ENCODE measurements around the gene TMTC3.

The TMTC3 gene

DNA sequence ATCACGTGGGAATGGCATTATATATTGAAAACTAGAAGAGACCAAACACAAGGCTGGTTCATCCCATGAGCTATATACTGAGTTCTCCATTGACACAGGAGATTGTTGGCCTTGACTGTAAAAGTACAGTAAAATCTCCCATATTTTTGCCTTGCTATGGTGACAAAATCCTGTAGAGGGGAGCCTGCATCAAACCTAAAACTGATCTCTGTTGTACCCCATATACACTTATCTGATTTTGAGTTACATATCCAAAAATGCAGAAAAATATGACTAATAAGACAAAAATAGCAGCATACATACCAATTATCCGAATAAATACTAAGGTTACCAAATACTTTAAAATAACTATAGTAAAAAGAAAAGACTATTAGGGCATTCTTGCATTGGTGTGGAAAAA, 60.4 kb downstream of the TMTC3 start:
- no peak for TF ChIP-seq ZNF558 (tag by site-specific recombination; IDR thresholded peaks at IDR 0.05)
- TF ChIP-seq ZNF138 (tag by site-specific recombination; IDR thresholded peaks at IDR 0.05; ENCODE audit: borderline replicate concordance) = no peak
- TF ChIP-seq, protein P1, sequence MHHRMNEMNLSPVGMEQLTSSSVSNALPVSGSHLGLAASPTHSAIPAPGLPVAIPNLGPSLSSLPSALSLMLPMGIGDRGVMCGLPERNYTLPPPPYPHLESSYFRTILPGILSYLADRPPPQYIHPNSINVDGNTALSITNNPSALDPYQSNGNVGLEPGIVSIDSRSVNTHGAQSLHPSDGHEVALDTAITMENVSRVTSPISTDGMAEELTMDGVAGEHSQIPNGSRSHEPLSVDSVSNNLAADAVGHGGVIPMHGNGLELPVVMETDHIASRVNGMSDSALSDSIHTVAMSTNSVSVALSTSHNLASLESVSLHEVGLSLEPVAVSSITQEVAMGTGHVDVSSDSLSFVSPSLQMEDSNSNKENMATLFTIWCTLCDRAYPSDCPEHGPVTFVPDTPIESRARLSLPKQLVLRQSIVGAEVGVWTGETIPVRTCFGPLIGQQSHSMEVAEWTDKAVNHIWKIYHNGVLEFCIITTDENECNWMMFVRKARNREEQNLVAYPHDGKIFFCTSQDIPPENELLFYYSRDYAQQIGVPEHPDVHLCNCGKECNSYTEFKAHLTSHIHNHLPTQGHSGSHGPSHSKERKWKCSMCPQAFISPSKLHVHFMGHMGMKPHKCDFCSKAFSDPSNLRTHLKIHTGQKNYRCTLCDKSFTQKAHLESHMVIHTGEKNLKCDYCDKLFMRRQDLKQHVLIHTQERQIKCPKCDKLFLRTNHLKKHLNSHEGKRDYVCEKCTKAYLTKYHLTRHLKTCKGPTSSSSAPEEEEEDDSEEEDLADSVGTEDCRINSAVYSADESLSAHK (tag by site-specific recombination; IDR thresholded peaks at IDR 0.05) = no peak
- no peak for TF ChIP-seq SCRT2 (tag by site-specific recombination; IDR thresholded peaks at IDR 0.05)
- TF ChIP-seq ZNF664 (tag by site-specific recombination; IDR thresholded peaks at IDR 0.05) = no peak
- TF ChIP-seq ZNF157 (tag by site-specific recombination; IDR thresholded peaks at IDR 0.05) = no peak
- TF ChIP-seq SALL2 (tag by site-specific recombination; IDR thresholded peaks at IDR 0.05; ENCODE audit: borderline replicate concordance) = no peak
- TF ChIP-seq TCF7L2 (IDR thresholded peaks at IDR 0.05; ENCODE audit: borderline replicate concordance, low read depth, low read length) = no peak
- no peak for TF ChIP-seq ZNF792 (tag by site-specific recombination; IDR thresholded peaks at IDR 0.05)
- TF ChIP-seq ZNF19 (tag by site-specific recombination; IDR thresholded peaks at IDR 0.05; ENCODE audit: low read depth) = no peak
- TF ChIP-seq, protein P2, sequence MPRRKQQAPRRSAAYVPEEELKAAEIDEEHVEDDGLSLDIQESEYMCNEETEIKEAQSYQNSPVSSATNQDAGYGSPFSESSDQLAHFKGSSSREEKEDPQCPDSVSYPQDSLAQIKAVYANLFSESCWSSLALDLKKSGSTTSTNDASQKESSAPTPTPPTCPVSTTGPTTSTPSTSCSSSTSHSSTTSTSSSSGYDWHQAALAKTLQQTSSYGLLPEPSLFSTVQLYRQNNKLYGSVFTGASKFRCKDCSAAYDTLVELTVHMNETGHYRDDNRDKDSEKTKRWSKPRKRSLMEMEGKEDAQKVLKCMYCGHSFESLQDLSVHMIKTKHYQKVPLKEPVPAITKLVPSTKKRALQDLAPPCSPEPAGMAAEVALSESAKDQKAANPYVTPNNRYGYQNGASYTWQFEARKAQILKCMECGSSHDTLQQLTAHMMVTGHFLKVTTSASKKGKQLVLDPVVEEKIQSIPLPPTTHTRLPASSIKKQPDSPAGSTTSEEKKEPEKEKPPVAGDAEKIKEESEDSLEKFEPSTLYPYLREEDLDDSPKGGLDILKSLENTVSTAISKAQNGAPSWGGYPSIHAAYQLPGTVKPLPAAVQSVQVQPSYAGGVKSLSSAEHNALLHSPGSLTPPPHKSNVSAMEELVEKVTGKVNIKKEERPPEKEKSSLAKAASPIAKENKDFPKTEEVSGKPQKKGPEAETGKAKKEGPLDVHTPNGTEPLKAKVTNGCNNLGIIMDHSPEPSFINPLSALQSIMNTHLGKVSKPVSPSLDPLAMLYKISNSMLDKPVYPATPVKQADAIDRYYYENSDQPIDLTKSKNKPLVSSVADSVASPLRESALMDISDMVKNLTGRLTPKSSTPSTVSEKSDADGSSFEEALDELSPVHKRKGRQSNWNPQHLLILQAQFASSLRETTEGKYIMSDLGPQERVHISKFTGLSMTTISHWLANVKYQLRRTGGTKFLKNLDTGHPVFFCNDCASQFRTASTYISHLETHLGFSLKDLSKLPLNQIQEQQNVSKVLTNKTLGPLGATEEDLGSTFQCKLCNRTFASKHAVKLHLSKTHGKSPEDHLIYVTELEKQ (tag by site-specific recombination; IDR thresholded peaks at IDR 0.05; ENCODE audit: borderline replicate concordance) = no peak
- TF ChIP-seq, protein P3, sequence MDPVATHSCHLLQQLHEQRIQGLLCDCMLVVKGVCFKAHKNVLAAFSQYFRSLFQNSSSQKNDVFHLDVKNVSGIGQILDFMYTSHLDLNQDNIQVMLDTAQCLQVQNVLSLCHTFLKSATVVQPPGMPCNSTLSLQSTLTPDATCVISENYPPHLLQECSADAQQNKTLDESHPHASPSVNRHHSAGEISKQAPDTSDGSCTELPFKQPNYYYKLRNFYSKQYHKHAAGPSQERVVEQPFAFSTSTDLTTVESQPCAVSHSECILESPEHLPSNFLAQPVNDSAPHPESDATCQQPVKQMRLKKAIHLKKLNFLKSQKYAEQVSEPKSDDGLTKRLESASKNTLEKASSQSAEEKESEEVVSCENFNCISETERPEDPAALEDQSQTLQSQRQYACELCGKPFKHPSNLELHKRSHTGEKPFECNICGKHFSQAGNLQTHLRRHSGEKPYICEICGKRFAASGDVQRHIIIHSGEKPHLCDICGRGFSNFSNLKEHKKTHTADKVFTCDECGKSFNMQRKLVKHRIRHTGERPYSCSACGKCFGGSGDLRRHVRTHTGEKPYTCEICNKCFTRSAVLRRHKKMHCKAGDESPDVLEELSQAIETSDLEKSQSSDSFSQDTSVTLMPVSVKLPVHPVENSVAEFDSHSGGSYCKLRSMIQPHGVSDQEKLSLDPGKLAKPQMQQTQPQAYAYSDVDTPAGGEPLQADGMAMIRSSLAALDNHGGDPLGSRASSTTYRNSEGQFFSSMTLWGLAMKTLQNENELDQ (tag by site-specific recombination; IDR thresholded peaks at IDR 0.05; ENCODE audit: low read depth) = no peak
- no peak for TF ChIP-seq ZNF658 (tag by site-specific recombination; IDR thresholded peaks at IDR 0.05)
- Histone ChIP-seq H3K27ac (ENCODE audit: extremely low read depth, low read depth, low read length) (no peak overlapping the region), H3K9me3 (ENCODE audit: control insufficient read depth, insufficient read depth, low read depth, low read length) (no peaks in the 10 kb centered on the region), H3K36me3 (ENCODE audit: control insufficient read depth in 2 of 2, insufficient read depth in 1 of 2, low read length in 2 of 2) (no peaks in the 10 kb centered on the region), H3K4me1 (ENCODE audit: control insufficient read depth, insufficient read depth, low read length) (no peaks in the 10 kb centered on the region), H3K4me3 (ENCODE audit: low read depth, low read length) (no peak overlapping the region)
- CTCF ChIA-PET = no interaction called here
- POLR2A ChIA-PET = no interaction called here

DNA sequence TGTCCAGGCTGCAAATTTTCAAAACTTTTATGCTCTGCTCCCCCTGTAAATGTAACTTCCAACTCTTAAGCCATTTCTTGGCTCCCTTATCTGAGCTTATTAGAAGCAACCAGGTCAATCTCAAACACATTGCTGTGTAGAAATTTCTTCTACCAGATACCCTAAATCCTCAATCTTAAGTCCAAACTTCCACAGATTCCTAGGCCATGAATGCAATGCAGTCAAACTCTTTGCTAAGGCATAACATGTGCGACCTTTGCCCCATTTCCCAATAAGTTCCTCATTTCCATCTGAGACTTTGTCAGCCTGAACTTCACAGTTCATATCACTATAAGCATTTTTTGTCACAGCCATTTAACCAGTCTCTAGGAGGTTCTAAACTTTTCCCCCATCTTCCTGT, 64.5 kb downstream of the TMTC3 start:
- H3K4me1 ChIP-seq (ENCODE audit: control insufficient read depth, insufficient read depth, low read length) = no peaks in the 10 kb centered on the region
- H3K4me3 ChIP-seq (ENCODE audit: low read depth, low read length) = no peak overlapping the region
- CTCF ChIA-PET = no interaction called here
- TF ChIP-seq ZNF514 (tag by site-specific recombination; IDR thresholded peaks at IDR 0.05) = no peak
- TF ChIP-seq, protein P4, sequence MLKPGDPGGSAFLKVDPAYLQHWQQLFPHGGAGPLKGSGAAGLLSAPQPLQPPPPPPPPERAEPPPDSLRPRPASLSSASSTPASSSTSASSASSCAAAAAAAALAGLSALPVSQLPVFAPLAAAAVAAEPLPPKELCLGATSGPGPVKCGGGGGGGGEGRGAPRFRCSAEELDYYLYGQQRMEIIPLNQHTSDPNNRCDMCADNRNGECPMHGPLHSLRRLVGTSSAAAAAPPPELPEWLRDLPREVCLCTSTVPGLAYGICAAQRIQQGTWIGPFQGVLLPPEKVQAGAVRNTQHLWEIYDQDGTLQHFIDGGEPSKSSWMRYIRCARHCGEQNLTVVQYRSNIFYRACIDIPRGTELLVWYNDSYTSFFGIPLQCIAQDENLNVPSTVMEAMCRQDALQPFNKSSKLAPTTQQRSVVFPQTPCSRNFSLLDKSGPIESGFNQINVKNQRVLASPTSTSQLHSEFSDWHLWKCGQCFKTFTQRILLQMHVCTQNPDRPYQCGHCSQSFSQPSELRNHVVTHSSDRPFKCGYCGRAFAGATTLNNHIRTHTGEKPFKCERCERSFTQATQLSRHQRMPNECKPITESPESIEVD (tag by site-specific recombination; IDR thresholded peaks at IDR 0.05) = no peak
- no peak for TF ChIP-seq SETDB1 (IDR thresholded peaks at IDR 0.05; ENCODE audit: insufficient read length, low read length)
- no peak for TF ChIP-seq ZNF302 (tag by site-specific recombination; IDR thresholded peaks at IDR 0.05; ENCODE audit: low read depth)
- no peaks in the 10 kb centered on the region for H3K9me3 ChIP-seq (ENCODE audit: control insufficient read depth, insufficient read depth, low read depth, low read length)
- POLR2A ChIA-PET = no interaction called here
- H3K36me3 ChIP-seq (ENCODE audit: control insufficient read depth in 2 of 2, insufficient read depth in 1 of 2, low read length in 2 of 2) = no peaks in the 10 kb centered on the region
- H3K27ac ChIP-seq (ENCODE audit: extremely low read depth, low read depth, low read length) = no peak overlapping the region
